GM12892 (cell line): ENCODE results near the gene TYSND1.

ENCODE experiments used
- POLR2A ChIP-seq: IDR thresholded peaks from 2 replicates; pipeline ENCODE4 v1.6.1; 2011; ENCODE audit warnings: low read depth, low read length, control low read depth
- POLR2AphosphoS5 ChIP-seq: IDR thresholded peaks from 2 replicates; pipeline ENCODE4 v1.6.1; 2011; ENCODE audit warnings: low read depth, low read length, control low read depth
- TAF1 ChIP-seq: IDR thresholded peaks from 2 replicates; pipeline ENCODE4 v1.6.1; 2011; ENCODE audit warnings: low read depth, mild to moderate bottlenecking, control low read depth, low read length, borderline replicate concordance

DNA sequence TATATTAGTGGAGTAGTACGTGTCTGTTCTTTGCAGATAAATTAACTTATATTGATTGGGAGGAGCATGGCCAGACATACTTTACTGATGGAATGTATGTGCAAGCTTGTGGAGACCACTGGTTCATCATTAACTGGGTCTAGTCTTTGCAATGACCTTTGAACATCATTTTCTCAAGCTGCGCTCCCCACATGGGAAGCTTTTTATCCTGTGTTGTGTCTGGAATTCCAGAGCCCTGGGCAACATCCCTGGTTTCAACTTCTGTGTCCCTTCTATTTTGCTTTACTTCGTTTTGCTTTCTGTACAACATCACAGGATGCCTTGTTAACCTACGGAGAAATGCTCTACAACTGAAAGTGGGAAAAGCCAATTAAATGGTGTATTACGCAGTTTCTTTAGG is 55.5 kb downstream of the TYSND1 start:
- TF ChIP-seq POLR2AphosphoS5 = no peak
- no peak for TF ChIP-seq POLR2A
- no peak for TF ChIP-seq TAF1
